Endothelial cell (in vitro differentiated cells): ENCODE results near the gene SPIRE1. TPM values are rescaled to one million over a fixed set of nuclear protein-coding genes. Genes with fewer than 3 reads are reported as not detected.

ENCODE experiments used
- DNase-seq: peaks from one replicate; pipeline ENCODE4 v3.0.0; 2021; ENCODE audit warnings: low spot score
- H3K27ac Mint-ChIP-seq: one replicate; pipeline ENCODE4 v1.8.0; 2021; ENCODE audit warnings: mixed read lengths, inconsistent platforms; ENCODE audit not compliant: unreplicated experiment
- H3K27me3 Mint-ChIP-seq: one replicate; pipeline ENCODE4 v1.8.0; 2021; ENCODE audit warnings: mild to moderate bottlenecking, moderate library complexity, mixed read lengths, inconsistent platforms; ENCODE audit not compliant: unreplicated experiment
- H3K36me3 Mint-ChIP-seq: one replicate; pipeline ENCODE4 v1.8.0; 2021; ENCODE audit warnings: mild to moderate bottlenecking, low read depth, mixed read lengths, inconsistent platforms; ENCODE audit not compliant: unreplicated experiment
- H3K4me1 Mint-ChIP-seq: one replicate; pipeline ENCODE4 v1.8.0; 2021; ENCODE audit warnings: mild to moderate bottlenecking, mixed read lengths, inconsistent platforms; ENCODE audit not compliant: unreplicated experiment
- H3K4me3 Mint-ChIP-seq: one replicate; pipeline ENCODE4 v1.8.0; 2021; ENCODE audit warnings: mild to moderate bottlenecking, mixed read lengths, inconsistent platforms; ENCODE audit not compliant: unreplicated experiment
- H3K9me3 Mint-ChIP-seq: one replicate; pipeline ENCODE4 v1.8.0; 2021; ENCODE audit warnings: mixed read lengths, inconsistent platforms; ENCODE audit not compliant: unreplicated experiment
- total RNA-seq: library from RNA; stranded (reverse); fragmentation: NEBNext Ultra II Directional; extraction: Animal tissue kit (Norgen Biotek cat#: 25700); gene quantifications from one replicate; pipeline ENCODE4 v1.2.1, GENCODE V29; 2021; ENCODE audit not compliant: unreplicated experiment
- TF ChIP-seq, protein P1 (sequence below): fragments of 200-600 bp; sonication (generic); IDR thresholded peaks from one replicate; pipeline ENCODE4 v1.5.0; 2021; ENCODE audit warnings: antibody characterized with exemption; ENCODE audit not compliant: unreplicated experiment

Gene SPIRE1
- total RNA-seq, 1 donor from 2014 or later: 31.3 TPM

GRCh38 chr18:12441475-12442034 lies 216.4 kb downstream of the SPIRE1 start:
- no peak for DNase-seq
- TF ChIP-seq, protein P1, sequence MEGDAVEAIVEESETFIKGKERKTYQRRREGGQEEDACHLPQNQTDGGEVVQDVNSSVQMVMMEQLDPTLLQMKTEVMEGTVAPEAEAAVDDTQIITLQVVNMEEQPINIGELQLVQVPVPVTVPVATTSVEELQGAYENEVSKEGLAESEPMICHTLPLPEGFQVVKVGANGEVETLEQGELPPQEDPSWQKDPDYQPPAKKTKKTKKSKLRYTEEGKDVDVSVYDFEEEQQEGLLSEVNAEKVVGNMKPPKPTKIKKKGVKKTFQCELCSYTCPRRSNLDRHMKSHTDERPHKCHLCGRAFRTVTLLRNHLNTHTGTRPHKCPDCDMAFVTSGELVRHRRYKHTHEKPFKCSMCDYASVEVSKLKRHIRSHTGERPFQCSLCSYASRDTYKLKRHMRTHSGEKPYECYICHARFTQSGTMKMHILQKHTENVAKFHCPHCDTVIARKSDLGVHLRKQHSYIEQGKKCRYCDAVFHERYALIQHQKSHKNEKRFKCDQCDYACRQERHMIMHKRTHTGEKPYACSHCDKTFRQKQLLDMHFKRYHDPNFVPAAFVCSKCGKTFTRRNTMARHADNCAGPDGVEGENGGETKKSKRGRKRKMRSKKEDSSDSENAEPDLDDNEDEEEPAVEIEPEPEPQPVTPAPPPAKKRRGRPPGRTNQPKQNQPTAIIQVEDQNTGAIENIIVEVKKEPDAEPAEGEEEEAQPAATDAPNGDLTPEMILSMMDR: no peak
- no peak overlapping the region for H3K4me3 Mint-ChIP-seq
- H3K4me1 Mint-ChIP-seq: no peaks in the 10 kb centered on the region
- no peak overlapping the region for H3K27ac Mint-ChIP-seq
- H3K36me3 Mint-ChIP-seq: peaks cover 25% of the 10 kb centered on the region
- H3K9me3 Mint-ChIP-seq: no peaks in the 10 kb centered on the region
- H3K27me3 Mint-ChIP-seq: peaks cover 6% of the 10 kb centered on the region

DNA sequence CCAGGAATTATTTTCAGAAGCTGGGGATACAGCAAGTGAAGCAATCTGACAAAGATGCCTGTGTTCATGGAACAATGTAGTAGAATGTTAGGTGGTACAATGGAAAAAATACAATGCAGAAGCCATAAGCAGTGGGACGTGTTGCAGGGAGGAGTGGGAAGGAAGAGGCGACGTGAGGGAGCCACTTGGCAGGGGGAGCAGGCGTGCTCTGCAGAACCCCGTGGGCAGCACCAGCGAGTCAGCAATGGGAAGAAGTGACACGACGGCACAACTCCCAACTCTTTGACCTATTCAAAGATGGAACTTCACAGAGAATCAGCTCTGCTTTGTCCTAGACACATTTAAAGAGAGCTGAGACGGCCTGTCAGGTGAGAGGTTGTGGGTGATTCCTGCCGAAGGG lies 219.7 kb downstream of the SPIRE1 start:
- H3K27me3 Mint-ChIP-seq: peaks cover 8% of the 10 kb centered on the region
- no peaks in the 10 kb centered on the region for H3K9me3 Mint-ChIP-seq
- peaks cover 6% of the 10 kb centered on the region for H3K36me3 Mint-ChIP-seq
- no peaks in the 10 kb centered on the region for H3K4me1 Mint-ChIP-seq
- TF ChIP-seq, protein P1: no peak
- H3K27ac Mint-ChIP-seq: no peak overlapping the region
- no peak overlapping the region for H3K4me3 Mint-ChIP-seq
- DNase-seq: no peak

DNA sequence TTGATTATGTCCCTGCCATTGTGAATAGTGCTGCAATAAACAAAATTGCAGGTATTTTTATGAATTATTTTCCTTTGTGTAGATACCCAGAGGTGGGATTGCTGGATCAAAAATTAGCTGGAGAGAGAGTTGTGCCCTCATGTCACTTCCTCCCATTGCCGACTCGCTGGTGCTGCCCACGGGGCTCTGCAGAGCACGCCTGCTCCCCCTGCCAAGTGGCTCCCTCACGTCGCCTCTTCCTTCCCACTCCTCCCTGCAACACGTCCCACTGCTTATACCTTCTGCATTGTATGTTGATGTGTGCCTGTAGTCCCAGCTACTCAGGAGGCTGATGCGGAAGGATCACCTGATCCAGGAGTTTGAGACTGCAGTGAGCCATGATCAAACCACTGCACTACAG lies 222.0 kb downstream of the SPIRE1 start:
- H3K36me3 Mint-ChIP-seq: peaks cover 10% of the 10 kb centered on the region
- no peaks in the 10 kb centered on the region for H3K4me1 Mint-ChIP-seq
- no peak overlapping the region for H3K27ac Mint-ChIP-seq
- no peak overlapping the region for H3K4me3 Mint-ChIP-seq
- peaks cover 8% of the 10 kb centered on the region for H3K27me3 Mint-ChIP-seq
- DNase-seq: no peak
- TF ChIP-seq, protein P1: no peak
- H3K9me3 Mint-ChIP-seq: no peaks in the 10 kb centered on the region

DNA sequence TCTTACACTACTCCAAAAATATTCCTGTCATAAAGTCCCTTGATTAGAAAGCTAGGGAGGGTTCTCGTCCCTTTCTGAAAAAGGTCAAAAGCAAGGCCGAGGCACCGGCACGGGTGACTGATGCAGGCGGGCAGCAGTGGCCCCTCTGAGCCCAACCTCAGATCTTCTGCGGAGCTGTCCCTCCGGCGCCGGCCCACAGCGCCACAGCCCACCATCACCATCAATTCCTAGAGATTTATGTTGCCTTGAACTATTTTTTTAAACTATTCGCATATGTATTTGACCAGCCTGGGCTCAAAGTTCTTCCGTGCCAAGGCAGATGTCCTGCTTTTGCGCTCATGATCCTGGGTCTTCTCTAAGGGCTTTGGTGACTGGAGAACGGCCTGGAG lies 223.4 kb downstream of the SPIRE1 start:
- DNase-seq: no peak
- Mint-ChIP-seq H3K4me1 (no peaks in the 10 kb centered on the region), H3K36me3 (peaks cover 10% of the 10 kb centered on the region), H3K9me3 (no peaks in the 10 kb centered on the region), H3K27me3 (peaks cover 5% of the 10 kb centered on the region), H3K27ac (no peak overlapping the region), H3K4me3 (no peak overlapping the region)
- TF ChIP-seq, protein P1: no peak

- no peak overlapping the region for H3K27ac Mint-ChIP-seq
- H3K36me3 Mint-ChIP-seq: peaks cover 10% of the 10 kb centered on the region
- TF ChIP-seq, protein P1: no peak
- H3K27me3 Mint-ChIP-seq: peaks cover 4% of the 10 kb centered on the region
- H3K9me3 Mint-ChIP-seq: no peaks in the 10 kb centered on the region
- no peak overlapping the region for H3K4me3 Mint-ChIP-seq
- H3K4me1 Mint-ChIP-seq: no peaks in the 10 kb centered on the region
- DNase-seq: no peak
Measured at GRCh38 chr18:12433829-12434540, 223.9 kb downstream of the SPIRE1 start.
